SIG-M5 treated with dmso at 0.1 percent for 504 hours (cell line): ENCODE data around the gene PACRG.

Experiments used
- DNase-seq: peaks from one replicate; lab custom pipeline; 2025; ENCODE audit not compliant: unreplicated experiment; lab: John Stamatoyannopoulos, UW

PACRG gene

GRCh38 chr6:162998777-162999176 is 271.0 kb downstream of the PACRG start:
- no peak for DNase-seq

DNA sequence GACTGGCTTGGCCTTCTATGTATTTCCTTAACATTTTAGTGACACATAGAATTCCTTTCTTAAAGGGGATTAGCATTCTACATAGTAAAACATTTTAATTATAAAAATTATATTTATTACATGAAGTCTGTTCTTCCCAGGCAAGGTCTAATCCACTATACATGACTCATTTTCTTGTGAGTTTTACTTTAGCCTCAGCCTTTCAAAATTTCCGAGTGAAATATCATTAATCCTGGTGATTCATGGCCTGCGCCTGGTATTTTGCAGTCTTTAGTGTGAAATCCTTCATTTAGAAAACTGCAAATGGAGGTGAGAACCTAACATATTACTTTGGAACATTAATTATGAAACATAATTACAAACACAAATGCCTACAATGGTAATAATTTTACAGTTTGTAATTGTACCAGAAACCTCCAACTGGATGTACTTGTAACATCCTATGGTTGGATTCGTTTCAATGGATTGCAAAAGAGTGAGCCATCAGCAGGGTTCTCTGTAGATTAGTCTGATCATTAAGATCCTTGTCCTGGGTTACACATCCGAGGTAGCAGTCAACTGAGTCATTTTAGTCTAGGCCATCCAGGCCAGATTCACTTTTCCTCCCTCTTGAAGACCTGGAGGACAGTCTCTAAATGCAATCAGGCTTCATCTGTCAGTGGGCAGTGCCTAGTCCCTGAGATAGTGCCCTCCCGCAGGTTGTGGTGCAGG is 272.0 kb downstream of the PACRG start:
- DNase-seq, result no peak

GRCh38 chr6:163001330-163001729 is 273.6 kb downstream of the PACRG start:
- no peak for DNase-seq

DNA sequence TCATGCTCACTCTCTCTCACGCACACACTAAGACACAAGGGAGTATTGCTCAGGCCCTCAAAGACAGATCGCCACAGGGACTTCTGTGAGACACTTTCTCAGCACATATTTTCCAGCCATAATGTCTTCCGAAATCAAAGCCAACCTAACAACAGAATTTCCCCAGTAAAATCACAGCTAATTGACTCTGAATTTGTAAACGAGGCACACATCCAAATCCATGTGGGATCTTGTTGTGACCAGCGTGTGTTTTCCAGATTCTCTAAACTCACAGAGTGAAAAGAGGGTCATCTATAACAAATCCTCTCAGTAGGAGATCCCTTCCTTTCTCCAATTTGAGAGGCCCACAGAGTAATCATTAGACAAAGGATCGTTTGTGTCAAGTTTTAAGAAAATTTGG is 280.4 kb downstream of the PACRG start:
- DNase-seq, result no peak

DNA sequence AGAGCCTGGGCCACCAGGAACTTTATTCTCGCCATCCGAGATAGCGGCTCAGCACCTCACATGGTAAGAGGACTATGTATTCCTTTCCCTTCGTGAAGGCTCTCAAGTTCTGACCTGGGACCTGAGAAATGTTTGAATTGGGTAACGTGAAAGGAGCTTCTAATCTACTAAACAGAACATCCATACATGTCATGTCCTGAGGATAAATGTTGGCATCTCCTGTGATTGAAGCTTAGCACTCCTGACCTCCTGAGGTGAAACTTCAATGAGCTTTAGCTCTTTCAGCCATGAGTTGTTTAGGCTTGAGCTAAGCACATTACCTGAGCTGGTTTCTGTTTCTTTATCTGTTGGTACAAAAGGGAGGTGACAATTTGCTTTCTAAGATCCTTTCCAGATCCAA is 280.9 kb downstream of the PACRG start:
- no peak for DNase-seq

DNA sequence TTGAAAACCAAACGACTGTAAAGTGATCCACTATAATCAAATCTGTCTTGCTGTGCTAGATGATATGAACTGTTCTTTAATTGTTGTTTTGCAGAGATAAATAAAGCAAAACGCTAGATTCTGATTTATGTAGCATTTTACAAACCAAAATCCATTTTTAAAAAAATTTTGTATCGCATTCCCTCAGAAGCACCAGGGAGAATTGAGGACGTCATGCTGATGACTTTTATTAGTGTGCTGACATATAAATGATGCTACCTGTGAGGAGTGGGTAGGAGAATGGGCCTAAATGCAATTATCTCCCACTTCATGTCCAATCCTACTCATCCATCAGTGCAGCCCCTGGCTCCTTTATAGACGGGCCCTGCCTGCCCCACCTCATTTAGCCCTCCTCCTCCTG is 282.4 kb downstream of the PACRG start:
- DNase-seq, result no peak

- no peak for DNase-seq
These were observed 287.0 kb downstream of the PACRG start for GRCh38 chr6:163014736-163015135.

DNA sequence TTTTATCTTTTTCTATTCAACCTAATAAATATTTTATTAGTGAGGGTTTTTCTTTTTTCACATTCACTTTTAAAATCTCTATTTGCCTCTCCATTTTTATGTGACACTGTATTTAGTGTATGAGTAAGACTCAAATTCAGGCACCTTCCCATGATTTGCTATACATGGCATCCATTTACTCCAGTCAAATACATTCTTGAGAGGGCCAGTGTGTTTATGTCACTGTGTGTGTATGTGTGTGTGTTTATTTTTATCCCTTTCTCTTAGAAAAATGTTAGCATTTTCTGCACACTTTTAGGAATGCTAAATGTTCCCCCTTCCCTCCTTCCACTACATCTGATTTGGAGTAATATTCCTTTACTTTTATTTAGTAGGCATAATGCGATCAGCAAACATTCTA is 290.0 kb downstream of the PACRG start:
- DNase-seq, result no peak

DNA sequence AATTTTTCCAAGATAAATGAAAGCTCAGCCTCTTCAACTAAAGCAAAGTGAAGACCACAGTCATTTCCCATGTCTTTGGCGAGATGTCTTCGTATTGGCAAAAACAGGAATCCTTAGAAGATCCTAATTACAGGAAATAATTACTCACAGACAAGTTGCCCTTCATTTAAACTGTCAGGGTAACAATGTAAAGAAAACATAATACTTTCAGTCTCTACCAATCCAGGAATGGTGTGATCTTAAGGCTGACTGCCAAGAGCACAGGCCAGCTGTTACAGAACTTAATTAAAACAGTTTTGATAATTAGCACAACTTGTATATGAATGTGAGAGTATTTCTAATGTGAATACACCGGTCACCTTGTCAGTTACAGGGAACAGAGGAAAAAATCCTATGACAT is 292.2 kb downstream of the PACRG start:
- no peak for DNase-seq

GRCh38 chr6:163021054-163021453 is 293.3 kb downstream of the PACRG start:
- no peak for DNase-seq

GRCh38 chr6:163023700-163024099 is 295.9 kb downstream of the PACRG start:
- DNase-seq, result no peak

DNA sequence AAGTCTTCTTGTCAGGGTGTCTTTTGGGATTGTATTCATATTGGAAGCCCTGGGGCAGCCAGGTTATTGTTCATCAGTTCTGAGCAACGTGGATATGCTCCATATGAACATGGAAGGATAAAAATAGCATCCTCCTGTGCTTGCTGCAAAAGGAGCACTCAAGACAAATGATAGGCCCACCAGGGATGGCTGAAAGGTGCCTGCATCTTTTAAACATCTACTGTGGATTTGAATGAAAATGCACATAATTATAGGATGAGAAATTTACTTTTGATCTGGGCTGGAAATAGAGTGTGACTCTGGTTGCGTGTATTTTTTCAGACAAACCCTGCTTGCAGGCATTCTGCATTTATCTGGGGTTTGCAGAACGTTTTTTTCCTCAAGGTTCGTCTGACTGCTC is 299.1 kb downstream of the PACRG start:
- DNase-seq, result no peak

DNA sequence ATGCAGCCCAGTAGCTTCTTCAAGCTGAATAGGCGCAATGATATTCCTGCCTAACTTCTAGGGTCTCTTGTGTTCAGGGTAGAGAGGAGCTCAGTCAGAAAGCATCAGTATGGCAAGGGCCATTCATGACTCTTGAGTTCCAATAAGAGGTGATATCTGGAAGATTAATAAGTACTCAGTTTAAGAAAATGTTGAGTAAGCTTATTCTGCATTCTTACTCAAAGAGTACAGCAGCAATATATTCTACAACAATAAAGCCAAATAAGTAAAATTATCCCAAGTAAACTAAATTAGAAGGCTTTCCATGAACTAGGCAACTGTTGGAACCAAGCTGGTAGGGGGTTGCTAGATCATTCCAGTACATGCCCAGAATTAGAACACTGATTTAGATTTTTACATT is 303.2 kb downstream of the PACRG start:
- DNase-seq, result no peak

DNA sequence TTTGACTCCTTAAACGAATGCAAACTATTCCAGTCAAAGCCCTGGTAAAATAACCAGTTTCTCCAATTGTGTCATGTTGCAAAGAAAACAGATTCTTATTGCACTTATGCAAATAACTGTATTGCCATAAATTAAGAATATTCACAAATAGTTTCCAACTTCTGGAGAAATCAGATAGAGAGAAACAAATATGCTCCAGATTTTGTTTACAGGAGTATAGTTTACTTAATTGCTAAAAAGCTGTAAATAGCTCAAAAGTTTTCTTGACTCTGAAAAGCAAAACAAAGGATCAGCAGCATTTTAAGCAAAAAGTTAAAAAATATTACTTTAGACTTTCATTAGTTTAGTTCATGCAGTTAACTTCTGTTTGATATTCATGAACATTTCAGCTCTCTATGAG is 304.2 kb downstream of the PACRG start:
- DNase-seq, result no peak

GRCh38 chr6:163036160-163036645 is 308.4 kb downstream of the PACRG start:
- no peak for DNase-seq

GRCh38 chr6:163038317-163038716 is 310.5 kb downstream of the PACRG start:
- no peak for DNase-seq

DNA sequence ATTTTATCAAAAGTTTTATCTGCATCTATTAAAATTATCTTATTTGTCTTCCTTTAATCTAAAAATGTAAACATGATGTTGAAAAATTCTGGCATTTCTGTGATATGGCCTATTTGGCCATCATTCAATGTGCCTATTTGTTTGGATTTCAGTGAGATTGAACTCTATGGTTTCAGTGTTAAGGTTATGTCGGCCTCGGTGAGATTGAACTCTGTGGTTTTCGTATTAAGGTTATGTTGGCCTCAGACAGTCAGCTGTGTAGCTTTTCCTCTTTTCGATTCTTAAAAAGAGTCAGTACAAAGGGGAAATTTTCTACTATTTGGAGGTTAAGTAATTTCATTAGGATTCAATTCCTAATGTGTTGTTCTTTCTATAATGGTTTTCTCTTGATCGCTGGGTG is 320.6 kb downstream of the PACRG start:
- no peak for DNase-seq

DNA sequence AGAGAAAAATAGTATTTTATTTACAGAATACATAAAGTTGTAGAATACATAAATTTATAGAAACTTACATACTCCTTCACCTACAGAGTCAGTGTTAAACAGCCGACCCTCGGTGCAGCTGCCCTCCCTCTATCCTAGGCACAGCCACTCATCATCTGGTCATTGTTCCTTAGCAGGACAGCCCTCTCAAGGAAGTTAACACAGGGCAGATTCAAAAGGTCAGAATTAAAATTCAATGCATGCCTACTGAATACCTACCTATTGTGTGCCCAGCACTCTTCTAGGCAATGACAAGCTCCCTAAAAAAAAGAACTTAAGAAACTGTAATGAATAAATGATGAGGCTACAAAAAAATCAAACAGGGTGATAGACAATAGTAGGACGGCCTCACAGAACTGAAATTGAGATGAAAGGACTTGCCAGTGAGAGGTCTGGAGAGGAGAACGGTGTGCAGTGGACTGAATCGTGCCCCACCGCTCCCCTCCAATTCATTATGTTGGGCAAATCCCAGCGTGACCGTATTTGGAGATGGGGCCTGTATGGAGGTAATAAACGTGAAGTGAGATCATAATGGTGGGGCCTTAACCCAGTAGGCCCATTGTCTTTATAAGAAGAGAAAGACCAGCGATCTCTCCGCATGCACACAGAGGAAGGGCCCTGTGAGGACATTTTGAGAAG is 326.0 kb downstream of the PACRG start:
- DNase-seq, result no peak

- no peak for DNase-seq
These were observed 326.9 kb downstream of the PACRG start for GRCh38 chr6:163054641-163055040.

- no peak for DNase-seq
These were observed 329.5 kb downstream of the PACRG start for GRCh38 chr6:163057260-163057659.

- no peak for DNase-seq
These were observed 335.0 kb downstream of the PACRG start for GRCh38 chr6:163062790-163063189.

GRCh38 chr6:163063561-163063960 is 335.8 kb downstream of the PACRG start:
- no peak for DNase-seq

DNA sequence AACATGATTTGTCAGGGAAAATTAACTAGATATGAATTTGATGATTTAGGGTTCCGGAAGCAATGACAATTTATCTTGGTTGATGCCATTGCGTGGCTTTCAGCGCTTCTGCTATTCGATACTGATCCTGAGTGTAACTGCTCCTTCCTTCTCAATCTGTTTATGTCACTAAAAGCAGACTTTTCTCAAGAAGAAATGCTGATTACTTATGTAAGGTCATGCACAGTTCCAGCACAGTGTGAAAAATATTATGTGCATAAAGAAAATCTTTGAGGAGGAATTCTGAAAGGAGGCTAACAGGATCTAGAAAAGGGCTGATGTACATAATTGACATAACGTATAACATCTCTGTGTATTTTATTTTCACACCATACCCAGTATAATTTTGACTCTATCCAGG is 336.6 kb downstream of the PACRG start:
- no peak for DNase-seq
